ENCODE measurements around the gene PKD2L1. TPM values are rescaled to one million over a fixed set of nuclear protein-coding genes. Genes with fewer than 3 reads are reported as not detected.

The PKD2L1 gene
- polyA plus RNA-seq, 1 donor from 2014 or later, result not detected

- Histone ChIP-seq H3F3A (ENCODE audit: insufficient read depth, low read length, poor library complexity, severe bottlenecking) (no peaks in the 10 kb centered on the region), H2AFZ (ENCODE audit: low read depth, low read length) (no peak overlapping the region), H3K36me3 (ENCODE audit: insufficient read depth, low read length) (peaks cover under 1% of the 10 kb centered on the region), H3K4me2 (ENCODE audit: low read length) (peak overlapping the region; percentile 74), H3K4me3 (ENCODE audit: low read length) (peak overlapping the region; percentile 98), H3K27me3 (ENCODE audit: insufficient read depth, low read depth, low read length) (no peaks in the 10 kb centered on the region), H3K9me3 (ENCODE audit: low read length) (no peaks in the 10 kb centered on the region), H3K79me2 (replicated peaks; ENCODE audit: insufficient read depth, low read length) (peaks cover 72% of the 10 kb centered on the region), H3K9ac (ENCODE audit: low read length) (peak overlapping the region; percentile 87), H4K20me1 (ENCODE audit: insufficient read depth) (peaks cover 3% of the 10 kb centered on the region), H3K9me2 (ENCODE audit: insufficient read depth, low read length) (no peaks in the 10 kb centered on the region), H3K27ac (ENCODE audit: low read length) (no peak overlapping the region)
- TF ChIP-seq SMC3 (conservative IDR thresholded peaks at IDR 0.05; ENCODE audit: poor library complexity), result no peak
- no peak for TF ChIP-seq REST (IDR thresholded peaks at IDR 0.05; ENCODE audit: borderline replicate concordance)
- TF ChIP-seq MXI1 (conservative IDR thresholded peaks at IDR 0.05; ENCODE audit: poor library complexity, severe bottlenecking), result no peak
- TF ChIP-seq EZH2 (IDR thresholded peaks at IDR 0.05; ENCODE audit: borderline replicate concordance, insufficient read depth, low read length, poor library complexity, severe bottlenecking), result no peak
- TF ChIP-seq EP300 (conservative IDR thresholded peaks at IDR 0.05; ENCODE audit: poor library complexity, severe bottlenecking), result no peak
- no peak for TF ChIP-seq POLR2AphosphoS5 (IDR thresholded peaks at IDR 0.05)
- no peak for TF ChIP-seq RAD21 (conservative IDR thresholded peaks at IDR 0.05)
- TF ChIP-seq TAF1 (IDR thresholded peaks at IDR 0.05; ENCODE audit: low read depth), result no peak
- TF ChIP-seq CTCF (IDR thresholded peaks at IDR 0.05; ENCODE audit: poor library complexity, severe bottlenecking), result no peak
Measured at GRCh38 chr10:100348389-100348927, 18.4 kb upstream of the PKD2L1 start.

DNA sequence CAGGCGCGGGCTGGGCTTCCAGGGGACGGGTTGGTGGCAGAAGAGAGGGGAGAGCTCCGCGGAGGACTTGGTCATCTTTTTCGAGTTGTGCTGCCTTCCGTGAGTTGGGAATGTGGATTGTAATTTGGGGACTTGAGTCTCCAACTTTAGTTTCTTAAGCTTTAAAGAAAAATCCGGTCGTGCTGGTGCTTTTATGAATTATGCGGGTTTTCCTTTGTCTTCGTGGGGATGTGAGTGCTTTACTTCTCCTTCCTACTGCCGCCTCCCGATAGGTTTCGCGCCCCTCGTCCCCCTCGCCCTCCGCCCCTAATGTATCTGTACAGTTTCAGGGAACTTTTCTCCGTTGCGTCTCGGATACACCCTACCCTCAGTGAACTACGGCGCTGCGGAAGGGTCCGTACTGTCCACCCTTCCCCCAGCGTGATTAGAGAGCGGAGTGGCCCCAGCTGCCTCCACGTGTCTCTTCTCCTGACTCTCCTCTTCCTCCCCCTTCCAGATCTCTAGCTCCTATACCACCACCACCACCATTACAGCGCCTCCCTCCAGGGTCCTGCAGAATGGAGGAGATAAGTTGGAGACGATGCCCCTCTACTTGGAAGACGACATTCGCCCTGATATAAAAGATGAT lies 17.7 kb upstream of the PKD2L1 start:
- Histone ChIP-seq H2AFZ (ENCODE audit: low read depth, low read length) (no peak overlapping the region), H3K27ac (ENCODE audit: low read length) (peak overlapping the region; percentile 89), H3F3A (ENCODE audit: insufficient read depth, low read length, poor library complexity, severe bottlenecking) (no peaks in the 10 kb centered on the region), H3K4me3 (ENCODE audit: low read length) (peak overlapping the region; percentile 98), H3K9me3 (ENCODE audit: low read length) (no peaks in the 10 kb centered on the region), H3K79me2 (replicated peaks; ENCODE audit: insufficient read depth, low read length) (peaks cover 67% of the 10 kb centered on the region), H3K36me3 (ENCODE audit: insufficient read depth, low read length) (no peaks in the 10 kb centered on the region), H3K9ac (ENCODE audit: low read length) (peak overlapping the region; percentile 87), H3K27me3 (ENCODE audit: insufficient read depth, low read depth, low read length) (no peaks in the 10 kb centered on the region), H4K20me1 (ENCODE audit: insufficient read depth) (peaks cover 3% of the 10 kb centered on the region), H3K4me2 (ENCODE audit: low read length) (peak overlapping the region; percentile 74), H3K9me2 (ENCODE audit: insufficient read depth, low read length) (no peaks in the 10 kb centered on the region)
- peak; percentile 61 for TF ChIP-seq MXI1 (conservative IDR thresholded peaks at IDR 0.05; ENCODE audit: poor library complexity, severe bottlenecking)
- TF ChIP-seq TAF1 (IDR thresholded peaks at IDR 0.05; ENCODE audit: low read depth), result no peak
- TF ChIP-seq POLR2AphosphoS5 (IDR thresholded peaks at IDR 0.05), result peak; percentile 15
